Measurements from ENCODE around the gene PIK3R5.

DNA sequence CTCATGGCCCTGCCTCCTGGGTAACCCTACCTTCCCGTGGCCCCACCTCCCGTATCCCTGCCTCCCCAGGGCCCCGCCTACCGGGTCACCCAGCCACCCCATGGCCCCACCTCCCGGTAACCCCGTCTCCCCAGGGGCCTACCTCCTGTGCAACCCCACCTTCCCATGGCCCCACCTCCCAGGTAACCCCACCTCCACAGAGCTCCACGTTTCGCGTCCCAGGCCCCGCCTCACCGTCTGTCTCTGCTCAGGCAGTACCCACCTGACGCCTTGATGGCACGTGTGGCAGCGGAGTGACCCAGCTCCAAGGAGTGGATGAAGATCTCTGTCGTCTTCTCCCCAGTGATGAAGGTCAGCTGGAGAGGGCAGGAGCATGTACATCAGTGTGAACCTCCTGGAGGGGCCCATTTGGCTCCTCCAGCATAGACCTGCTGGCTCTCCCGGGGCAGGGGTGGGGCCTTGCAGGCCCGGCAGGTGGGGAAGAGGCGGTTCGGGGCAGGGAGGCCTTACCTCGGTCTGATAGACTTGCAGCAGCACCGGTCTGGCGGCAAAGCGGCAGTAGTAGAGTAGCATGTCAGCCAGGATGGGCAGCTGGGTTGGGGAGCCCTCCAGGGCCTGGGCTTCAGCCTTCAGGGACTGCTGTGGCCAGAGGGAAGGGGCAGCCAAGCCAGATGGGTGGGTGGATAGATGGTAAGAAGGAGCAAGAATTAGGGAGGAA lies 79.4 kb downstream of the PIK3R5 start:
- TF ChIP-seq POLR2A (IDR thresholded peaks at IDR 0.05): no peak
- TF ChIP-seq, protein P1, sequence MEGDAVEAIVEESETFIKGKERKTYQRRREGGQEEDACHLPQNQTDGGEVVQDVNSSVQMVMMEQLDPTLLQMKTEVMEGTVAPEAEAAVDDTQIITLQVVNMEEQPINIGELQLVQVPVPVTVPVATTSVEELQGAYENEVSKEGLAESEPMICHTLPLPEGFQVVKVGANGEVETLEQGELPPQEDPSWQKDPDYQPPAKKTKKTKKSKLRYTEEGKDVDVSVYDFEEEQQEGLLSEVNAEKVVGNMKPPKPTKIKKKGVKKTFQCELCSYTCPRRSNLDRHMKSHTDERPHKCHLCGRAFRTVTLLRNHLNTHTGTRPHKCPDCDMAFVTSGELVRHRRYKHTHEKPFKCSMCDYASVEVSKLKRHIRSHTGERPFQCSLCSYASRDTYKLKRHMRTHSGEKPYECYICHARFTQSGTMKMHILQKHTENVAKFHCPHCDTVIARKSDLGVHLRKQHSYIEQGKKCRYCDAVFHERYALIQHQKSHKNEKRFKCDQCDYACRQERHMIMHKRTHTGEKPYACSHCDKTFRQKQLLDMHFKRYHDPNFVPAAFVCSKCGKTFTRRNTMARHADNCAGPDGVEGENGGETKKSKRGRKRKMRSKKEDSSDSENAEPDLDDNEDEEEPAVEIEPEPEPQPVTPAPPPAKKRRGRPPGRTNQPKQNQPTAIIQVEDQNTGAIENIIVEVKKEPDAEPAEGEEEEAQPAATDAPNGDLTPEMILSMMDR (IDR thresholded peaks at IDR 0.05): no peak
- TF ChIP-seq POLR2AphosphoS5 (IDR thresholded peaks at IDR 0.05): no peak
- no peak for TF ChIP-seq EP300 (IDR thresholded peaks at IDR 0.05)
